Prostate gland (tissue), 2 donors: ENCODE data around the gene FADS2.

Experiments used
- CTCF ChIP-seq, 4 experiments: fragments of 200-600 bp in 2 of 4; fragments of 450-650 bp in 2 of 4; sonication (generic) in 2 of 4; IDR thresholded peaks; 1 replicate in 3 of 4; 2 replicates in 1 of 4; pipeline ENCODE4 v1.5.1; 2016 to 2019; ENCODE audit warnings: antibody characterized with exemption in 4 of 4, mild to moderate bottlenecking in 2 of 4, moderate library complexity in 2 of 4
- POLR2A ChIP-seq: fragments of 450-650 bp; IDR thresholded peaks from one replicate; pipeline ENCODE4 v1.6.1; 2016; ENCODE audit warnings: antibody characterized with exemption, mild to moderate bottlenecking
- POLR2AphosphoS5 ChIP-seq: sonication (generic); formaldehyde crosslinking; IDR thresholded peaks from one replicate; pipeline ENCODE4 v1.6.1; 2017; ENCODE audit warnings: antibody characterized with exemption

DNA sequence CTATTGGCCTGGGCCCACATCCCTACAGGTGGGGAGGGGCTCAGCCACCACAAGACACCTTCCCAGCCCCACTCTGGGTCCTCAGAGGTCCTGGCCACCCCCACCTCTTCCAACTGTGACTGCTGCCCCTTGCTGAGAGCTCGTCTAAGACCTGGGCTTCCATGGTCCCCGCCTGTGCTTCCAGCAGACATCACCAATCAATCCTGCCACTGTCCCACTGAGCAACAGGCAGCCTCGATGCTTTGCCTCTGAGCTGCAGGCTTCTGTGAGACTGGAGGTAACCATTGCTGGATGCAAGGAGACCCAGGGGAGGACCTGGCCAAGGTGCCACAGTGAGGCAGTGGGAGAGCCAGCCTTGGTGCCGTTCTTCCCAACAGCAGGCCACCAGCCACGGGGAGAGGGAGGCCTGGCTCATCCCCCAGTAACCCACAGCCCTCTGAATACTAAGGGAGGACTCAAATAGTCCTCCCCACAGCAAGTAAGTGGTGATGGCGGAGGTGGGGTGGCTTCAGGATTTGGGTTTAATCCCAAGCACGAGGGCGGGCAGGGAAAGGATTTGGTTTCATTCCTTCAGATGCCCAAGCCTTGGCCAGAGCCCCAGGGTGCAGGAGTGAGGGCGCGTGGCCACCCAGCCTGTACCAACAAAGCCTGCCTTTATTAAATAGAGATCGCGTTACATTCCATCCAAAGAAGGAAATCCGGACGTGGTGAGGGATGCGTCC is 68.7 kb downstream of the FADS2 start:
- TF ChIP-seq CTCF (IDR thresholded peaks at IDR 0.05) (no peak), POLR2AphosphoS5 (no peak), POLR2A (no peak)
